ENCODE results near the gene SMYD3. TPM values are rescaled to one million over a fixed set of nuclear protein-coding genes. Genes with fewer than 3 reads are reported as not detected.

SMYD3 gene
- total and polyA plus RNA-seq, 9 of the 15 experiments (the other 6 are each of a cell fraction or from before 2014, with no cell fraction given): 128 to 440 (median 197) TPM

- WGBS (ENCODE audit: insufficient coverage, low coverage, missing lambda C conversion rate): 75% methylated on average over 7 of the region's 7 CpGs
- peaks cover 98% of the 10 kb centered on the region for H3K79me2 ChIP-seq (ENCODE audit: control insufficient read depth, insufficient read depth, low read length)
- peak overlapping the region; percentile 27 for H3K4me2 ChIP-seq (ENCODE audit: insufficient read depth, low read length)
- peaks cover 2% of the 10 kb centered on the region for H3K9me1 ChIP-seq (ENCODE audit: control insufficient read depth, insufficient read depth, low read length)
- CTCF ChIA-PET (ENCODE audit: low intra/inter-chr PET ratio): no interaction called here
- FAIRE-seq (no peak), DNase-seq (ENCODE audit: extremely low read depth in 1 of 4, low spot score in 3 of 4) (no peak), ATAC-seq (no peak)
- H3K27ac ChIP-seq (ENCODE audit: extremely low read depth, low read depth, low read length): no peak overlapping the region
- TF ChIP-seq ZNF316 (IDR thresholded peaks at IDR 0.05) (peak; percentile 65), SUPT5H (IDR thresholded peaks at IDR 0.05) (peak; percentile 34), MAFK (IDR thresholded peaks at IDR 0.05; ENCODE audit: low read length) (0 out of 2 replicates have a peak, but pooled peaks have one; percentile 36), C11orf30 (IDR thresholded peaks at IDR 0.05; ENCODE audit: low read depth) (peak; percentile 54), CBX2 (IDR thresholded peaks at IDR 0.05; ENCODE audit: insufficient read depth, low read length, poor library complexity, severe bottlenecking) (no peak)
- POLR2A ChIA-PET: no interaction called here
- BruUV-seq (replicated peaks): no TSS peak
- intact Hi-C loops (cut with micrococcal nuclease) (no loop called here), in situ Hi-C loops (cut with MboI) (no loop called here)
- H3K4me1 ChIP-seq (replicated peaks in 1 of 2; ENCODE audit: control insufficient read depth in 2 of 2, insufficient read depth in 2 of 2, low read length in 2 of 2): peaks cover 0 to 24% of the 10 kb centered on the region in 2 experiments; a peak in 4 of 5 replicates
- no peaks in the 10 kb centered on the region for H3K9me3 ChIP-seq (replicated peaks; ENCODE audit: control insufficient read depth, insufficient read depth, low read depth, low read length)
- H3K4me3 ChIP-seq: no peak overlapping the region
- 0 out of 2 replicates have a peak, but pooled peaks cover 4% of the 10 kb centered on the region for H4K20me1 ChIP-seq (replicated peaks; ENCODE audit: control insufficient read depth, insufficient read depth, low read length)
- H3K9ac ChIP-seq (ENCODE audit: insufficient read depth in 1 of 2, low read depth in 2 of 2, low read length in 2 of 2): no peak overlapping the region
- H2AFZ ChIP-seq (ENCODE audit: low read depth, low read length): no peak overlapping the region
- peaks cover 41% of the 10 kb centered on the region; the same call in 2 of the 3 replicates for H3K36me3 ChIP-seq (ENCODE audit: control insufficient read depth, insufficient read depth, low read length)
- no peaks in the 10 kb centered on the region for H3K27me3 ChIP-seq (ENCODE audit: control insufficient read depth in 2 of 2, insufficient read depth in 2 of 2, low read length in 2 of 2)
These were observed 522.5 kb downstream of the SMYD3 start for GRCh38 chr1:245984390-245985155.

Measured in K562 (cell line).